Osteocyte (in vitro differentiated cells): ENCODE measurements around the gene OTUD7B. TPM values are rescaled to one million over a fixed set of nuclear protein-coding genes. Genes with fewer than 3 reads are reported as not detected.

Experiments
- DNase-seq: peaks from one replicate; pipeline ENCODE4 v3.0.0; 2021; ENCODE audit warnings: mixed read lengths; ENCODE audit not compliant: unreplicated experiment; ENCODE audit errors: extremely low spot score
- H3K27ac Mint-ChIP-seq: one replicate; pipeline ENCODE4 v1.8.0; 2021; ENCODE audit warnings: mild to moderate bottlenecking, mixed read lengths; ENCODE audit not compliant: unreplicated experiment
- H3K27me3 Mint-ChIP-seq: one replicate; pipeline ENCODE4 v1.8.0; 2021; ENCODE audit warnings: mixed read lengths; ENCODE audit not compliant: unreplicated experiment
- H3K36me3 Mint-ChIP-seq: one replicate; pipeline ENCODE4 v1.8.0; 2021; ENCODE audit warnings: mixed read lengths; ENCODE audit not compliant: unreplicated experiment
- H3K4me1 Mint-ChIP-seq: one replicate; pipeline ENCODE4 v1.8.0; 2021; ENCODE audit warnings: mixed read lengths; ENCODE audit not compliant: unreplicated experiment
- H3K4me3 Mint-ChIP-seq: one replicate; pipeline ENCODE4 v1.8.0; 2021; ENCODE audit warnings: mild to moderate bottlenecking, moderate library complexity, mixed read lengths; ENCODE audit not compliant: unreplicated experiment
- H3K9me3 Mint-ChIP-seq: one replicate; pipeline ENCODE4 v1.8.0; 2021; ENCODE audit warnings: mixed read lengths; ENCODE audit not compliant: unreplicated experiment
- CTCF ChIP-seq: fragments of 200-600 bp; sonication (generic); IDR thresholded peaks from 2 replicates; pipeline ENCODE4 v1.5.0; 2021; ENCODE audit warnings: antibody characterized with exemption, mild to moderate bottlenecking, moderate library complexity
- total RNA-seq: library from RNA; stranded (reverse); gene quantifications from 2 replicates; pipeline ENCODE4 v1.2.1, GENCODE V29; 2021

OTUD7B gene
- total RNA-seq, 1 donor from 2014 or later: 25.1 TPM

- H3K27ac Mint-ChIP-seq: no peak overlapping the region
- no peaks in the 10 kb centered on the region for H3K27me3 Mint-ChIP-seq
- no peak overlapping the region for H3K4me3 Mint-ChIP-seq
Measured at GRCh38 chr1:150015651-150016131, 5.2 kb upstream of the OTUD7B start.

GRCh38 chr1:150012611-150013010, 2.1 kb upstream of the OTUD7B start:
- Mint-ChIP-seq H3K27me3 (no peaks in the 10 kb centered on the region), H3K4me3 (no peak overlapping the region), H3K9me3 (no peaks in the 10 kb centered on the region), H3K36me3 (no peaks in the 10 kb centered on the region), H3K27ac (no peak overlapping the region), H3K4me1 (peaks cover 27% of the 10 kb centered on the region)
- no peak for DNase-seq
- TF ChIP-seq CTCF: no peak

More at GRCh38 chr1:150015651-150016131, 5.2 kb upstream of the OTUD7B start:
- no peak for DNase-seq
- TF ChIP-seq CTCF: no peak
- Mint-ChIP-seq H3K9me3 (no peaks in the 10 kb centered on the region), H3K36me3 (no peaks in the 10 kb centered on the region), H3K4me1 (peaks cover 14% of the 10 kb centered on the region)

GRCh38 chr1:150009604-150010392, 728 bp downstream of the OTUD7B start:
- no peak for TF ChIP-seq CTCF

GRCh38 chr1:150008699-150009098, 1.8 kb downstream of the OTUD7B start:
- DNase-seq: no peak
- peak overlapping the region; percentile 99 for H3K4me3 Mint-ChIP-seq
- no peaks in the 10 kb centered on the region for H3K9me3 Mint-ChIP-seq
- H3K27ac Mint-ChIP-seq: peak overlapping the region; percentile 96
- H3K4me1 Mint-ChIP-seq: peaks cover 34% of the 10 kb centered on the region
- H3K27me3 Mint-ChIP-seq: no peaks in the 10 kb centered on the region
- peaks cover 10% of the 10 kb centered on the region for H3K36me3 Mint-ChIP-seq
- no peak for TF ChIP-seq CTCF

More at GRCh38 chr1:150009604-150010392, 728 bp downstream of the OTUD7B start:
- Mint-ChIP-seq H3K27ac (peak overlapping the region; percentile 96), H3K27me3 (no peaks in the 10 kb centered on the region), H3K9me3 (no peaks in the 10 kb centered on the region), H3K36me3 (peaks cover 3% of the 10 kb centered on the region), H3K4me1 (peaks cover 30% of the 10 kb centered on the region), H3K4me3 (peak overlapping the region; percentile 99)
- DNase-seq: no peak

- H3K9me3 Mint-ChIP-seq: no peaks in the 10 kb centered on the region
- peaks cover 42% of the 10 kb centered on the region for H3K4me1 Mint-ChIP-seq
- H3K27me3 Mint-ChIP-seq: no peaks in the 10 kb centered on the region
- H3K36me3 Mint-ChIP-seq: peaks cover 17% of the 10 kb centered on the region
- peak overlapping the region; percentile 2 for H3K27ac Mint-ChIP-seq
- no peak for TF ChIP-seq CTCF
- DNase-seq: no peak
- H3K4me3 Mint-ChIP-seq: no peak overlapping the region
Measured at GRCh38 chr1:150006881-150007421, 3.6 kb downstream of the OTUD7B start.
